GM12878 (cell line): ENCODE measurements around the gene CLIC6. TPM values are rescaled to one million over a fixed set of nuclear protein-coding genes. Genes with fewer than 3 reads are reported as not detected.

Experiments
- ATAC-seq: fragments of 200-7000 bp; cut with Tn5 transposase; 3 replicates; pipeline ENCODE4 v1.9.1; 2020; ENCODE audit warnings: mild to moderate bottlenecking, moderate library complexity
- BruUV-seq: library from RNA; stranded (reverse); fragments of 400-500 nt; replicated peaks from 2 replicates; lab custom pipeline; 2021; lab: Mats Ljungman, UMichigan
- CTCF ChIA-PET: fragments of 300-600 bp; sonication (Branson Sonifier 250); formaldehyde crosslinking; extraction: SDS; loops from one replicate; lab custom pipeline; 2021; ENCODE audit warnings: inconsistent platforms; lab: Yijun Ruan, JAX
- POLR2A ChIA-PET: fragments of 350-600 bp; formaldehyde crosslinking; extraction: SDS; loops from one replicate; lab custom pipeline; 2021; ENCODE audit warnings: inconsistent platforms; lab: Charles Lee
- RAD21 ChIA-PET: fragments of 300-600 bp; sonication (Branson Sonifier 250); formaldehyde crosslinking; loops from one replicate; lab custom pipeline; 2023; ENCODE audit warnings: antibody characterized with exemption; ENCODE audit not compliant: unreplicated experiment; lab: Charles Lee
- SMC1A ChIA-PET: fragments of 300-600 bp; sonication (Branson Sonifier 250); formaldehyde crosslinking; loops from one replicate; lab custom pipeline; 2023; ENCODE audit not compliant: unreplicated experiment, uncharacterized antibody; lab: Charles Lee
- DNase-seq: peaks from one replicate; pipeline ENCODE4 v3.0.0-alpha.2; 2011; ENCODE audit warnings: low read depth, low spot score
- FAIRE-seq: peaks from 3 replicates; lab custom pipeline; 2011; peaks lifted over from hg19 to GRCh38; lab: Jason Lieb, UNC
- H2AFZ ChIP-seq: 2 replicates; pipeline ENCODE4 v1.6.0; 2011; ENCODE audit warnings: low read depth, low read length, control low read depth; ENCODE audit not compliant: control insufficient read depth
- H3K27ac ChIP-seq: 2 replicates; pipeline ENCODE4 v1.5.1; 2011; ENCODE audit warnings: control low read depth; ENCODE audit not compliant: control insufficient read depth, insufficient read depth
- H3K27me3 ChIP-seq, 2 experiments: replicated peaks in 1 of 2; 2 replicates each; pipeline versions ENCODE4 v1.6.0 to v1.6.1; 2011; ENCODE audit warnings: low read length in 1 of 2; ENCODE audit not compliant: control insufficient read depth in 2 of 2, insufficient read depth in 2 of 2
- H3K36me3 ChIP-seq, 2 experiments: 2 replicates each; pipeline ENCODE4 v1.5.1; 2011; ENCODE audit warnings: low read length in 1 of 2; ENCODE audit not compliant: control insufficient read depth in 2 of 2, insufficient read depth in 2 of 2
- H3K4me1 ChIP-seq: 2 replicates; pipeline ENCODE4 v1.6.1; 2011; ENCODE audit warnings: mild to moderate bottlenecking, low read length, moderate library complexity, mixed read lengths; ENCODE audit not compliant: control insufficient read depth, insufficient read depth
- H3K4me2 ChIP-seq: 2 replicates; pipeline ENCODE4 v1.6.0; 2011; ENCODE audit warnings: control low read depth; ENCODE audit not compliant: control insufficient read depth, insufficient read depth
- H3K4me3 ChIP-seq: fragments of 200-600 bp; sonication (generic); 2 replicates; pipeline ENCODE4 v1.5.1; 2016
- H3K79me2 ChIP-seq: 2 replicates; pipeline ENCODE4 v1.6.0; 2011; ENCODE audit warnings: low read length; ENCODE audit not compliant: control insufficient read depth, insufficient read depth
- H3K9ac ChIP-seq: 2 replicates; pipeline ENCODE4 v1.8.0; 2011; ENCODE audit warnings: low read length, control low read depth, mixed read lengths; ENCODE audit not compliant: control insufficient read depth, insufficient read depth
- H3K9me3 ChIP-seq: replicated peaks from 3 replicates; pipeline ENCODE4 v1.5.1; 2011; ENCODE audit warnings: mild to moderate bottlenecking, low read length; ENCODE audit not compliant: control insufficient read depth, insufficient read depth
- H4K20me1 ChIP-seq: 2 replicates; pipeline ENCODE4 v1.6.0; 2011; ENCODE audit not compliant: control insufficient read depth, insufficient read depth
- EP300 ChIP-seq, 2 experiments: fragments of 150-350 bp in 1 of 2; IDR thresholded peaks; 2 replicates each; pipeline ENCODE4 v1.6.1; 2011 to 2012; ENCODE audit warnings: low read depth in 2 of 2, low read length in 2 of 2, borderline replicate concordance in 1 of 2, improper control_type of control experiment in 1 of 2, inconsistent platforms in 1 of 2; ENCODE audit not compliant: control insufficient read depth in 1 of 2
- EZH2 ChIP-seq: IDR thresholded peaks from 2 replicates; pipeline ENCODE4 v1.6.1; 2012; ENCODE audit warnings: low read depth, mild to moderate bottlenecking, control low read depth, inconsistent platforms, low read length, borderline replicate concordance; ENCODE audit not compliant: control insufficient read depth
- LARP7 ChIP-seq: fragments of 450-650 bp; IDR thresholded peaks from 2 replicates; pipeline ENCODE4 v1.6.1; 2017; ENCODE audit warnings: mild to moderate bottlenecking
- MEF2B ChIP-seq: fragments of 450-650 bp; IDR thresholded peaks from 2 replicates; pipeline ENCODE4 v1.6.1; 2018; ENCODE audit warnings: mild to moderate bottlenecking, moderate library complexity; ENCODE audit not compliant: partially characterized antibody, poor library complexity, severe bottlenecking
- SIX5 ChIP-seq: IDR thresholded peaks from 2 replicates; pipeline ENCODE4 v1.6.1; 2011; ENCODE audit warnings: mild to moderate bottlenecking, low read depth, low read length, moderate library complexity; ENCODE audit not compliant: severe bottlenecking
- SPI1 ChIP-seq: IDR thresholded peaks from 2 replicates; pipeline ENCODE4 v1.6.1; 2011; ENCODE audit warnings: low read depth, mild to moderate bottlenecking, low read length, moderate library complexity, borderline replicate concordance; ENCODE audit not compliant: insufficient read depth
- WGBS: methylation state at CpG from one replicate; pipeline ENCODE4 v1.1.6; 2016; ENCODE audit warnings: low lambda C conversion rate; ENCODE audit not compliant: insufficient replicate concordance, insufficient coverage; ENCODE audit errors: missing lambda C conversion rate; 5-methylcytosine and 5-hydroxymethylcytosine counted together
- in situ Hi-C: fragments of 300-500 bp; cut with MboI; formaldehyde crosslinking; loops from 9 replicates; pipeline ENCODE4 v1.14.3; 2018; ENCODE audit warnings: mixed read lengths
- intact Hi-C: fragments of 100-400 bp; cut with micrococcal nuclease; formaldehyde crosslinking; loops from one replicate; pipeline ENCODE4 v1.14.2; 2022; ENCODE audit not compliant: unreplicated experiment
- polyA plus RNA-seq, 11 experiments: library from polyadenylated mRNA; depleted of rRNA in 4 of 11; unstranded in 6 of 11; stranded (reverse) in 5 of 11; fragments of >200 nt; fragmentation: Nextera tagmentation in 4 of 11; fragmentation: Illumina TruSeq in 1 of 11; extraction: Ambion mirVana in 4 of 11; extraction: Trizol in 1 of 11; gene quantifications; 1 replicate in 1 of 11; 2 replicates in 10 of 11; pipeline versions ENCODE4 v1.2.1 to v1.2.3, GENCODE V29; 2011 to 2016; ENCODE audit warnings: inconsistent platforms in 2 of 11, missing spikeins in 2 of 11, low read depth in 1 of 11
- total RNA-seq, 4 experiments: library from RNA; depleted of rRNA in 3 of 4; stranded (reverse); fragments of >200 nt in 3 of 4; fragmentation: Illumina TruSeq in 1 of 4; extraction: Trizol in 1 of 4; gene quantifications; 2 replicates each; pipeline versions ENCODE4 v1.2.1 to v1.2.3, GENCODE V29; 2013 to 2021
- TF ChIP-seq, protein P1 (sequence below): IDR thresholded peaks from 2 replicates; pipeline ENCODE4 v1.6.1; 2012; ENCODE audit warnings: low read depth, low read length, improper control_type of control experiment

Gene CLIC6
- total and polyA plus RNA-seq, 10 of the 15 experiments (the other 5 are each of a cell fraction or from before 2014, with no cell fraction given) = 5.7 to 34.1 (median 11.2) TPM

DNA sequence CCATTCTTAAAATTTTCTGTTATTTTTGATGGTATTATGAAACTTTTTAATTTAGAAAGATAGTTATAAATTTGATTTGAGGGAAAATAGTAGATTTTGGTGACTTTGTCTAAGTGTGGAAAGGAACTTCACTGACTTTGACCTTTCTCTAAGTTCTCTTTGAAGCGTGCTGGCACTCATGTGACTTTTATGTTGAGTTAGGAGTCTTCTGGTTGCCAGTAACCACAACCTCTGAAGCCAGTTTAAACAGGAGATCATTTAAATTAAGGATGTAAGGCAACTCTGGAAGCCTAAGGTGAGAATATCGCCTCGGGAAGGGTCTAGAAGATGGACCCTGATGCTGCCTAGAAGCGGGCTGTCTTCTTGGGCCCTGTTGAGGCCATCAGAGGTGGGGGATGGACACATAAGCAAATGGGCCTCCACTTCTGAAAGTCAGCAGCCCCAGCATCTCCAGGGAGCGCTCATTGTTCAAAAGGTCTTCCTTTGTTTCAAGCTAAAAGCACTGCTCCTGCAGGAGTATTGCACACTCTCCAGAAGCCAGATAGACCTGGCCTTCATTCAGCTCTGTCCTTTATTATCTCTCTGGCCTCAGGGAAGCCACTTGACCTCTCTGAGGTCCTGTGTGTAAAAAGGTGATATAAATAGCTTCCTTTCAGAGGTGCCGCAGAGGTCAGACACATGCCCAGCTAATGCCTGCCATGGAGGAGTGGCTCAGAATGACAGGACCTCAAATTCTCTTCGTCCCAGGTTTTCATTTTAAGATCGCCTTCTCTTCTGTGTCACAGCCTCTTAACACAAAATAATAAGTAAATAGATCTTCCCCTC lies 48.7 kb upstream of the CLIC6 start:
- Histone ChIP-seq H3K4me2 (no peak overlapping the region), H4K20me1 (no peaks in the 10 kb centered on the region), H3K9ac (no peak overlapping the region), H3K27ac (no peak overlapping the region), H3K36me3 (no peaks in the 10 kb centered on the region), H2AFZ (no peak overlapping the region; the same call in 1 of the 2 replicates), H3K27me3 (no peaks in the 10 kb centered on the region), H3K4me1 (peaks cover 11% of the 10 kb centered on the region), H3K9me3 (no peaks in the 10 kb centered on the region)
- in situ Hi-C loops (no loop called here), intact Hi-C loops (no loop called here)
- ChIA-PET POLR2A (no interaction called here), SMC1A (no interaction called here), RAD21 (interaction anchor here (1.1 kb wide), 1 partner anchor 17 kb away, joined by 3 read pairs; no protein-coding TSS in a partner anchor)
- no TSS peak for BruUV-seq
- FAIRE-seq = no peak
- no peak for DNase-seq
- no peak for ATAC-seq
- TF ChIP-seq SPI1 = no peak
- TF ChIP-seq MEF2B = no peak
- no peak for TF ChIP-seq LARP7
- no peak for TF ChIP-seq EP300 (IDR thresholded peaks at IDR 0.05; ENCODE audit: borderline replicate concordance in 1 of 2, control insufficient read depth in 1 of 2, low read depth in 2 of 2, low read length in 2 of 2)
- no peak for TF ChIP-seq EZH2
- TF ChIP-seq, protein P1, sequence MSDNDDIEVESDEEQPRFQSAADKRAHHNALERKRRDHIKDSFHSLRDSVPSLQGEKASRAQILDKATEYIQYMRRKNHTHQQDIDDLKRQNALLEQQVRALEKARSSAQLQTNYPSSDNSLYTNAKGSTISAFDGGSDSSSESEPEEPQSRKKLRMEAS = no peak
- TF ChIP-seq SIX5 = no peak
- TF ChIP-seq, all 136 proteins: peak for 0
- WGBS = 89% methylated on average over 8 of the region's 8 CpGs
- CTCF ChIA-PET = interaction anchor here (1.0 to 4.0 kb wide), 3 partner anchors 11 to 17 kb away, joined by 3 to 17 read pairs (median 5); no protein-coding TSS in a partner anchor
- H3K79me2 ChIP-seq = no peaks in the 10 kb centered on the region
- H3K4me3 ChIP-seq = no peak overlapping the region
